GM19193 (cell line): ENCODE results near the gene CREB3.

ENCODE experiments used
- POLR2A ChIP-seq: IDR thresholded peaks from 4 replicates; pipeline ENCODE4 v1.6.1; 2011; ENCODE audit not compliant: insufficient read depth, insufficient read length; ENCODE audit errors: extremely low read depth

CREB3 gene

DNA sequence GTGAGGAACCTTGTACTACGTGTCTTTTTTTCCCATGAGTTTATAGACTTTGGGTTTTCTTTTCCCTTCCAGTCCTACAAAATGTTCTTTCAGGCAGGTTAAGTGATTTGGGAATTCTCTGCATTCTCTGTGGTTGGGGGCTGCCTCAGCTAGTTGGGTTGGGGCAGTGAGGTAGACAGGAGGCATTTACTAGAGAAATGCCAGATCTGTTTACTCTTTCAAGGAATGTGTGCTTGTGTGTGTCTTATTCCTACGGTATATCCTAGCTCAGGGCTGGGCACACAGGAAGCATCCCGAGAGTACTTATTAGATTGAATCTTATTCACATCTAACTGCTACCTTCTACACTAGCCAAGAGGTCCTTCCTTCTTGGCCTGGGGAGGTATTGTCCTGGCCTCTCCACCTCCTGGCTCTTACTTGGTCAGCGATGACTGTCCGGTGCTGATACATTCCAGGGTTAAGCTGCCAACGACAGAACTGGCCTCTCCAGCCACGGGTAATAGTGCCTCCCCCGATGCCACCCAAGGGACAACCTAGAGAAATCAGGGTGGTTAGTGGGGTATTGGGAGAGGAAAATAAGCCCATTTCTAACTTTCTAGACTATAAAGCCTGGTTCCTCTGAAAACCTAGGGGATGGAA is 11.5 kb downstream of the CREB3 start:
- no peak for TF ChIP-seq POLR2A

DNA sequence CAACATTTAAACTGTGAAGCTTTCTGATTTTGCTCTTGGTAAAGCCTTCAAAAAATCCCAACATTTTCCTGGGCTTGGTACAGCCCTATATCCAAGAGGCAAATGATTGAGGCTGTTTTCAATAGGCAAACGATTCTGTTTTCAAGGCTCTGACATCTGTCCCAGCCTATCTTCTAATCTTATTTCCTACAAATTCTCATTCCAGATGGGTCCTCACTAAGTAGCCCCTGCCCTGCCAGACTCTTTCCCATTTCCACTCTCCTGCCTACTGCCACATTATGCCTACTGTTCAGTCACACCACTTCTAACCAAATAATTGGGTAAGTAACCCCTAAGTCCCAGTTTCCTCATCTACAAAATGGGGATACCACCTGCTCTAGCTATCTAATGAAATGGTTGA is 13.1 kb downstream of the CREB3 start:
- no peak for TF ChIP-seq POLR2A

DNA sequence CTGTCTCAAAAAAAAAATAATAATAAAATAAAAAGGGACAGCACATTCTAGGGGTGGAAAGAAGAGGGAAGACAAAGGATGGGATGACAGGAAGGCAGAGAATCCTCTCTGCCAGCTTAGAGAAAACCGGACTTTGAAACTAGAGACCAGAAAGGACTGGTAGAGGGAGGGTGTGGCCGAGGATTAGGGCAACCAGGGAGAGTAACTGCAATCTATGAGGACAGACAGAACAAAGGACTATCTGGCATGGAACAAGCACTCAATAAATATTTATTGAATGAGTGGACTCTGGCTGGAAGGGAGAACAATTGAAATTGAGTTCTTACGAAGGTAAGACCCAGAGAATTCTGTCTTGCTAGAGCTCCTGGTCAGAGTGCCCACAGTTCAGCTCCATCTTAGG is 14.1 kb downstream of the CREB3 start:
- TF ChIP-seq POLR2A = no peak

DNA sequence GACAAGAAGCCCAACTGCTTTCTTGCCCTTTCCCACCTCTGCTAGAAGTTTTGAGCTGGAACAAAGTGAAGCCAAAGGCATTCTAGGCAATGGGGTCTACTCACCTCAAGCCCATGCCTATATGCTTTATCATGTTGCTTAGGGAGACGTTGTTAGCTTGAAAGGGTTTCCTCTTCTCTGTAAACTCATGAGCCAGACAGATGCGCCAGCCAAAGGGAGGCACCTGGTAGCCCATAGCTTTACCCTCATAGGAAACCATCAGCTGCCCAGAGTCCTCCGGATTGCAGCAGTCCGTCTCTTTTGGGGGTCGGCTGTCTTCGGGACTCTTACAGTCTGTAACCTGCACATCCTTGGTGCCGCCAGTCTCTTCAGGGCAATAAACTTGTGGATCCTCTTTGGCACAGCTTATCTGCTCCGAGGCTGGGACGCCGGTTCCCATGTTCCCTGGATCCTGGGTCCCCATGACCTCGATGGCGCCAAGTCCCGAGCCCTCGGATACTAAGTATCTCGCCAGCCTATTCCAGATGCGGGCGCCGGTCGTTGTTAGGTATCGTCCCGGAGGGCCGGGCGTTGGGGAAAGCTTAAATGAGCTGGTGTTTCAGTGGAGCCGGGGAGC is 15.9 kb downstream of the CREB3 start:
- TF ChIP-seq POLR2A = no peak

DNA sequence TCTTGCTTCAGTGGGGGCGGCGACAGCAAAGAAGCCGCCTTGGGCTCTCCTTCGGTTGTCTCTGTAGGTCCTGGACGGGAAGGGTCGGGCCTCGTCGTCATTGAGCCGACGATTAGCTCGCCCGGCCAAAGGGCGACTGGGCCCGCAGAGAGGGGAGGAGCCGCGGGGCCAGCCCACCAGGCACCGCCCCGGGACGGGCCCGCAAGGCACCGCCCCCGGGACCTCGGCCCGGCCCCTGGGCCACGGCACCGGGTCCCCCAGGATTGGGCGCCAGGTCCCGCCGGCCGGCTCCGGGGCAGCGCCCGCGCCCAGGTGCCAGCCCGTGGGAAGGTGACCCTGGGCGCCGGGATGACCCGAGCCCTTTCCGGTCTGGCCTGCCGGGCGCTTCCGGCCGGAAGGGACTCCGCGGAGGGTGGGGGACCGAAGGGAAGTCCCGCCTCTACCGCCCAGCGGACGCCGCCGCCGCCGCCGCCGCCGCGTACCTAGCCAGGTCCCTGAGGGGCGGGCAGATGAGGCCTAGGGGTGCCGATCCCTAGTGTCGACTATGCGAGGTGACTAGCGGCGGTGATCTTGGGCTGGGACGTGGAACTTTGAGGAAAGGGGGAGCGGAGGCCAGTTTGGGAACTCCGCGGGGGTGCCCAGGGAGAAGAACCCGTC is 16.5 kb downstream of the CREB3 start, which contains the start of the genes GBA2 and RGP1:
TSS of gene GBA2 (minus strand) at position 371 of the 657 bp plus-strand sequence. CDS start 524 bp downstream, outside the sequence.
TSS of gene RGP1 (plus strand) at position 430 of the 657 bp plus-strand sequence. CDS start 469 bp downstream, outside the sequence.
- peak; percentile 82 for TF ChIP-seq POLR2A

DNA sequence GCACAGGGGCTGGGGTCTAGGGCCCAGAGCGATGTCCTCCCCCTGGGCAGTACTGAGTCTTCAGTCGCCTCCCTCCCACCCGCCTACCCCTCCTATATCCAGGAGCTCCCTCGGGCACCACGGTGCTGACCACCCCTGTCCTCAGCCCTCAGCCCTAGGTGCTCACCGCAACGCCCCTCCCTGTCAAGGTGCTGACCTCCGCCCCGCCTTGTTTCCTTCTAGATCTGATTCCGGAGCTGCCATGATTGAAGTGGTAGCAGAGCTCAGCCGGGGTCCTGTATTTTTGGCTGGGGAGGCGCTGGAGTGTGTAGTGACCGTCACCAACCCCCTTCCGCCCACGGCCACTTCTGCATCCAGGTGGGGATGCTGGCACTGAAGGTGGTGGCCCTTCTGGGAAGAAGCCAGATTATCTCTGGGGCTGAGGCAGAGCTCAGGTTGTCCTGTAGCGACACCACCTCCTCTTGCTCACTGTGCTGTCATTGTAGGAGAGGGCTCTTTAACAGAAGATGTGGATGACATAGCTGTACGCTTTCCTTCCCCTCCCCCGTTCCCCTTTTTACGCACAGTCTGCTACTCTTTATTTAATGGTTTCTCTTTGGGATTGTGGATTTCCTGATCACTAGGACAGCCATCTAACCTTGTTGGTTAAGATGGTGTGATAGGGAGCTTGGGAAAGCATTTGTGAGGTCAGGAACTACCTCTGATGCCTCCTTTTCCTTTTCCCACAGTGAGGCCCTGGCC is 17.2 kb downstream of the CREB3 start:
- no peak for TF ChIP-seq POLR2A

DNA sequence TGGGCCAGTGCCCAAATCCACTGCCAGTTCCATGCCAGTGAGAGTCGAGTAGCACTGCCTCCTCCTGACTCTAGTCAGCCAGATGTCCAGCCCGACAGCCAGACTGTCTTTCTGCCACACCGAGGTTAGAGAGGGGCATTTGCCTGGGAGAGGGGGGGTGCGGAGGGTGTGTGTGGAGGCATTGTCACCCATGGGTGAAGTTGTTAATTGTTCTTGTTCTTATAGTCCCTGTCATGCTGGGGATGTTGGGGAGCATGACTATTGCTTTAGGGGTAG is 17.7 kb downstream of the CREB3 start:
- no peak for TF ChIP-seq POLR2A

DNA sequence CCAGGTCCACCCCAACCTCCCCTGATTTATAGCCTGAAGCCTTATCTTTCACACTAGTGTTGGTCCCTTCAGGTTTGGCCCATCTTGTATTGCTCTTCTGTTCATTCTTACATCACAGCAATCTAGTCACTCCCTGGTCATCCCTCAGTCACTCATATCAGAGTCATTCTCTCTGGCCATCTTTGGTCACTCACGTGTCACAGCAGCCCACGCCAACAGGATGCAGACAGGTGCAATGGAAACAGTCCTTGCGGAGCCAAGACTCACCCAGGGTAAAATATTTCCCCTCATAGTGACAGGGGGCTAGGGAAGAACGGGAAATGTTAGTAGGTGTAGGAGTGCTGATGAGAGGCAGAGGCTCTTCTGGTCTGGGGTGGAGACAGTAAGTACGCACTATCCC is 21.0 kb downstream of the CREB3 start:
- no peak for TF ChIP-seq POLR2A

DNA sequence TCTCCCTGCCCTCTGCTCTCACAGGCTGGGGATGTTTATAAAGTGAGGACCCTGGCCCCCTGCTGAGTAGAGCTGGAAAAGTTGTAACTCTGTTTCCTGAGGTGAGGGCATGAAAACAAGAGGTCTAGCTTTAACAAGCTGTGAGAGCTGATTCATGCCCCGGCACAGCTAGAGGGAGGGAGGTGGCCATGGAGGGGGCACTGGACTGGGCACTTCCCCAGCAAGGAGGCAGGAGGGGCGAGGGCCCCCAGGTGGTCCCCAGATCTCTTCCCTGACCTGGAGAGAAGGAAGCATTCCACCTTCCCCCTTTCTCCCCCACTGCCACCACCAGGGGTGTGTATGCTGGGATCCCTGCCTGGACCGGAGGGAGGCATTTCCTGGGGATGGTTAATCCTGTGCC is 21.8 kb downstream of the CREB3 start, which contains the start of gene MSMP:
TSS of gene MSMP (minus strand) at position 13 of the 400 bp plus-strand sequence. CDS start 147 bp downstream, outside the sequence.
- TF ChIP-seq POLR2A = no peak

DNA sequence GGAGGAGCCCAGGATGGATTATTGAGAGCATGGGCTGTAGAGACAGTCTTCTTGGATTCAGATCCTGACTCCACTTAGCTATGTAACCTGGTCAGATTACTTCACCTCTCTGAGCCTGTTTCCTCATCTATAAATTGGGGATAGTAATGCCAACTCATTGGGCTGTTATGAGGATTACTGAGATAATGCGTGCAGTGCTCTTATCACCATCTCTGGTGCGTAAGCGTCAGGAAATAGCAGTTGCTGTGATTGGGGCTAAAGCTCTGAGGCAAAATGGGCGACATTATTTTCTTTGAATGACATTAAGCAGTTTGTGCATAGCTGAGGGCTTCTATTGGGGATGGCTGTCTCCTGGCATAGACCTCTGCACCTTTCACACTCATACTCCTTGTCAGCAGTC is 22.6 kb downstream of the CREB3 start:
- TF ChIP-seq POLR2A = no peak

DNA sequence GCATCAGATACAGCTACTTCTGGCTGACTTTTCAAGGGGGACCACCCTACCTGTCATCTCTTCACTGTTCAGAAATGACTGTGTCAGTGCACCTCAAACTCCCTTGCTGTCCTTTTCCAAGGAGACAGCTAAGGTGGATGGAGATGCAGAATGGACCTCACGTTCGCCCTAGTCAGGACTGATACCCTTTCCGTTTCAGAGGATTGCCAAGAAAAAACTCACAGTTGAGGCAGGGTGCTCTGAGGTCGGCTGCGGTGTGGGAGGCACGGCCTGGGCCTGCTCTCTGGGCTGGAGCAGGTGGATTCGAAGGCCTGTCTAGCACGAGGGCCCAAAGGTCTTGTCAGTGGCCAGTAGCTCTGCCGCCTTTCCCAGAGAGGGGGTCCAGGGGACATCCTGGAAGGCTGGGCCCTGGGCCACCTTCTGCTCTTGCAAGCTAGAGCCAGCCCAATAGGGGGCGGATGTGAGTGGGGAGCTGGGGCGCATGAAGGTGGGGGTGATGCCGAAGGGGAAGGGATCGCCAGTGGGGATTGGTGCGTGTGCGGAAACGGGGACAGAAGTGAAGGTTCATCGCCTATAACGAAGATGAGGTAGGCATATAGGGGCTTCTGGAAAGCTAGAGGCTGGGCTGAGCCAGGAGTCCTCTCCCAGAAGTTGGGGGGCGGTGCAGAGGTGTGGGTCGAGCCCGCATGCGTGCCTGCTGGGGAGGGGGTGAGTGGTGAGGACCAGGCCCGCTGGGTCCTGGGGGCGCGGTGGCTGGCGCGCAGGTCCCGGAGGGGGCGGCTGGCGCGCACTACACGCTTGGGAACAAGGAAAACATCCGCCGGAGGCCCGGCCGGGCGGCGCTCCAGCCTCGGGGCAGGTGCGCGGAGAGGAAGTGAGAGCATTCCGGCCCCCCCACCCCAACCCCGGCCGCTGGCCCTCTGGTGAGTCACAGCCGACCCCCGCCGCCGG is 24.1 kb downstream of the CREB3 start:
- peak; percentile 29 for TF ChIP-seq POLR2A

DNA sequence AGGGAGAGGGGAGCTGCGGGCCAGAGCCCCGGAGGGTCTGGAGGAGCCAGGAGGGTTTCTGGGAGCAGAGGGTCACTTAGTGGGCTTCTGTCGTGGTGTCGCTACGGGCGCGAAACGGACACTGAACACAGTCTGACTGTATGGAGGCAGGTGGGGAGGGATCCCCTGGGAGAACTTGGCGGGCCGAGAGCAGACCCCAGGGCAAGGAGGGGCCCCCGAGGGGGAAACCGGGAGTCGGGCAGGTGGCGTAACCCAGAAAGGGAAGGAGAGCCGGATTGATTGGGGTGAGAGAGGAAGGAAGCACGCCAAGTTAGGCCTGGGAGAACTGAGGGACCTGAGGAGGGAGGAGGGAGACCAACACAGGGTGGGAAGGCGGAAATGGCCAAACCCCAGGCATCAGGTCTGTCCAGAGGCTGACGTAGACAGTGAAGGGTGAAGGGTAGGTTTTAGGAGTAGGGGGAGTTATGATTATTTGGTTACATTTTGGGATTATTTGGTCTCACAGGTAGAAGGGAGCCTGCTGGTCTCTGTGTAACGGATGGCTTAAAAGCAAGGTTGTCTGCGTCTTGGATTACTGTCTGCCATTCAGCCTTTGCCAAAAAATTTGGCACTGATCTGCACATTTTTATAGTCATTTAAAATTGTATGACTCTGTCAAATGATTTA is 24.9 kb downstream of the CREB3 start:
- TF ChIP-seq POLR2A = peak; percentile 61

DNA sequence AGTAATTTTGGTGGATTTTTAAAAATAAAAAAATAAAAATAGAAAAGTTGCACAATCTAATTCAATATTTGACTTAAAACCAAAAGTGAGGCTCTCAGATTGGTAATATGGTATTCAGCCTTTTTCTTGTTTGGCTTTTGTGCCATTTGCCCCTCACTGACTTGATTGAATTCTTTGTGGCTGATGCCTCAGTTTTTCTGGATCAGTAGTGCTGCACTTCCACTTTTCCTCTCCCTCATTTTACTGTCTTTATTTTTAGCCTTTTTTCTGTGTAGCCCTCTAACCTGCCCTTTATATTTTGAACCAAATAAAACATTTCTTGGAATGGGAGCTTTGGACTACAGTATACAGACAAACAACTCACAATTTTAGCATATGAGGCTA is 25.4 kb downstream of the CREB3 start:
- TF ChIP-seq POLR2A = no peak
